ENCODE data around the gene SYPL1. TPM values are rescaled to one million over a fixed set of nuclear protein-coding genes. Genes with fewer than 3 reads are reported as not detected.

Gene SYPL1
- total RNA-seq, 4 donors from 2014 or later: 83.6 to 135 (median 90.8) TPM

- intact Hi-C loops (cut with DNase I): no loop called here
- Histone ChIP-seq H3K36me3 (no peaks in the 10 kb centered on the region), H3K27ac (replicated peaks in 1 of 4) (peak overlapping the region in 3 of 4 donors; percentile 2 to 48 (median 4)), H3K9me3 (no peaks in the 10 kb centered on the region), H3K4me3 (no peak overlapping the region), H3K4me1 (peaks cover 41 to 75% (median 73%) of the 10 kb centered on the region in 4 donors), H3K27me3 (no peaks in the 10 kb centered on the region)
- TF ChIP-seq POLR2AphosphoS5 (IDR thresholded peaks at IDR 0.05) (no peak), CTCF (IDR thresholded peaks at IDR 0.05) (no peak), POLR2A (IDR thresholded peaks at IDR 0.05; ENCODE audit: low read depth) (no peak), EP300 (IDR thresholded peaks at IDR 0.05) (no peak)
- 86% methylated on average over 9 of the region's 9 CpGs for WGBS
- no peak for DNase-seq (ENCODE audit: extremely low spot score)
These were observed 37.9 kb downstream of the SYPL1 start for GRCh38 chr7:106074257-106074656.

GRCh38 chr7:106073701-106074100 lies 38.4 kb downstream of the SYPL1 start:
- peaks cover 46 to 80% (median 78%) of the 10 kb centered on the region in 4 donors for H3K4me1 ChIP-seq
- intact Hi-C loops (cut with DNase I): no loop called here
- WGBS: 83% methylated on average over 3 of the region's 3 CpGs

GRCh38 chr7:106072715-106073091 lies 39.4 kb downstream of the SYPL1 start:
- DNase-seq (ENCODE audit: extremely low spot score): no peak
- Histone ChIP-seq H3K27me3 (no peaks in the 10 kb centered on the region), H3K4me1 (peaks cover 46 to 90% (median 87%) of the 10 kb centered on the region in 4 donors), H3K27ac (replicated peaks in 1 of 4) (peak overlapping the region; percentile 74 to 86 (median 86)), H3K36me3 (no peaks in the 10 kb centered on the region), H3K9me3 (no peaks in the 10 kb centered on the region), H3K4me3 (no peak overlapping the region)
- no peak for TF ChIP-seq POLR2A (IDR thresholded peaks at IDR 0.05; ENCODE audit: low read depth)
- no peak for TF ChIP-seq POLR2AphosphoS5 (IDR thresholded peaks at IDR 0.05)
- TF ChIP-seq CTCF (IDR thresholded peaks at IDR 0.05): no peak
- TF ChIP-seq EP300 (IDR thresholded peaks at IDR 0.05): no peak
- intact Hi-C loops (cut with DNase I): no loop called here
- WGBS: 73% methylated on average over 4 of the region's 4 CpGs

More at GRCh38 chr7:106073701-106074100, 38.4 kb downstream of the SYPL1 start:
- no peaks in the 10 kb centered on the region for H3K9me3 ChIP-seq
- no peak for DNase-seq (ENCODE audit: extremely low spot score)
- H3K36me3 ChIP-seq: no peaks in the 10 kb centered on the region
- H3K27me3 ChIP-seq: no peaks in the 10 kb centered on the region
- no peak overlapping the region for H3K4me3 ChIP-seq
- peak overlapping the region; percentile 2 to 86 (median 26) for H3K27ac ChIP-seq (replicated peaks in 1 of 4)
- TF ChIP-seq EP300 (IDR thresholded peaks at IDR 0.05): no peak
- TF ChIP-seq POLR2A (IDR thresholded peaks at IDR 0.05; ENCODE audit: low read depth): no peak
- no peak for TF ChIP-seq CTCF (IDR thresholded peaks at IDR 0.05)
- no peak for TF ChIP-seq POLR2AphosphoS5 (IDR thresholded peaks at IDR 0.05)

GRCh38 chr7:106071999-106072714 lies 40.0 kb downstream of the SYPL1 start:
- intact Hi-C loops (cut with DNase I): no loop called here
- peaks cover 42 to 96% (median 87%) of the 10 kb centered on the region in 4 donors for H3K4me1 ChIP-seq
- TF ChIP-seq EP300 (IDR thresholded peaks at IDR 0.05) (no peak), POLR2A (IDR thresholded peaks at IDR 0.05; ENCODE audit: low read depth) (no peak), POLR2AphosphoS5 (IDR thresholded peaks at IDR 0.05) (peak in 1 of 2 donors; percentile 12)

GRCh38 chr7:106071356-106071998 lies 40.6 kb downstream of the SYPL1 start:
- Histone ChIP-seq H3K27ac (replicated peaks in 1 of 4) (peak overlapping the region; percentile 74 to 86 (median 86)), H3K4me3 (no peak overlapping the region), H3K36me3 (no peaks in the 10 kb centered on the region), H3K9me3 (no peaks in the 10 kb centered on the region), H3K27me3 (no peaks in the 10 kb centered on the region), H3K4me1 (peaks cover 42 to 97% (median 87%) of the 10 kb centered on the region in 4 donors)
- intact Hi-C loops (cut with DNase I): no loop called here
- no peak for DNase-seq (ENCODE audit: extremely low spot score)
- WGBS: 58% methylated on average over 6 of the region's 9 CpGs
- TF ChIP-seq POLR2A (IDR thresholded peaks at IDR 0.05; ENCODE audit: low read depth): no peak
- peak in 1 of 2 donors; percentile 36 for TF ChIP-seq POLR2AphosphoS5 (IDR thresholded peaks at IDR 0.05)
- TF ChIP-seq CTCF (IDR thresholded peaks at IDR 0.05): no peak
- TF ChIP-seq EP300 (IDR thresholded peaks at IDR 0.05): no peak

More at GRCh38 chr7:106071999-106072714, 40.0 kb downstream of the SYPL1 start:
- no peak for DNase-seq (ENCODE audit: extremely low spot score)
- Histone ChIP-seq H3K27me3 (no peaks in the 10 kb centered on the region), H3K27ac (replicated peaks in 1 of 4) (peak overlapping the region; percentile 74 to 86 (median 86)), H3K4me3 (no peak overlapping the region), H3K9me3 (no peaks in the 10 kb centered on the region), H3K36me3 (no peaks in the 10 kb centered on the region)
- 20% methylated on average over 9 of the region's 9 CpGs for WGBS

All from esophagus muscularis mucosa (tissue), 4 donors.